ENCODE data around the gene CFAP20DC. TPM values are rescaled to one million over a fixed set of nuclear protein-coding genes. Genes with fewer than 3 reads are reported as not detected.

CFAP20DC gene
- total and polyA plus RNA-seq, 2 of the 13 experiments (the other 11 are each of a cell fraction or from before 2014, with no cell fraction given): not detected

GRCh38 chr3:58857402-58857801 lies 192.4 kb downstream of the CFAP20DC start:
- FAIRE-seq (no peak), ATAC-seq (no peak), DNase-seq (ENCODE audit: low spot score) (no peak)
- intact Hi-C loops (cut with micrococcal nuclease; ENCODE audit: unreplicated experiment) (no loop called here), in situ Hi-C loops (cut with HindIII; ENCODE audit: extremely low pct_ligation_motif_present, low pct_unique_long_range_greater_than_20kb) (no loop called here)
- ChIA-PET CTCF (ENCODE audit: low intra/inter-chr PET ratio, low total read pairs) (no interaction called here), POLR2A (no interaction called here)
- BruUV-seq (replicated peaks): no TSS peak
- Histone ChIP-seq H3K36me3 (replicated peaks in 1 of 2; ENCODE audit: control insufficient read depth in 1 of 2, insufficient read depth in 2 of 2, low read length in 2 of 2) (no peaks in the 10 kb centered on the region), H3K9me3 (ENCODE audit: low read length) (no peaks in the 10 kb centered on the region), H3K4me1 (ENCODE audit: insufficient read depth, low read length) (no peaks in the 10 kb centered on the region), H3K4me2 (ENCODE audit: low read depth, low read length) (no peak overlapping the region), H3K27ac (ENCODE audit: extremely low read length, insufficient read depth, low read length) (no peak overlapping the region), H4K20me1 (ENCODE audit: insufficient read depth, low read length) (no peaks in the 10 kb centered on the region), H3K27me3 (ENCODE audit: control insufficient read depth in 1 of 2, insufficient read depth in 2 of 2, low read length in 2 of 2) (no peaks in the 10 kb centered on the region), H3K9ac (ENCODE audit: insufficient read depth, low read depth, low read length) (no peak overlapping the region), H2AFZ (ENCODE audit: low read length) (no peak overlapping the region), H3K4me3 (replicated peaks in 1 of 3; ENCODE audit: insufficient read depth in 1 of 3, low read depth in 2 of 3, low read length in 3 of 3) (no peak overlapping the region), H3K79me2 (ENCODE audit: insufficient read depth, low read length) (no peaks in the 10 kb centered on the region)
- TF ChIP-seq TP53 (CRISPR knock-in tag; conservative IDR thresholded peaks at IDR 0.05): no peak
- no peak for TF ChIP-seq AHDC1 (CRISPR knock-in tag; IDR thresholded peaks at IDR 0.05; ENCODE audit: borderline replicate concordance)
- no peak for TF ChIP-seq ZMYM4 (CRISPR knock-in tag; IDR thresholded peaks at IDR 0.05)
- TF ChIP-seq ZNF776 (CRISPR knock-in tag; IDR thresholded peaks at IDR 0.05): no peak
- no peak for TF ChIP-seq FOXA3 (CRISPR knock-in tag; IDR thresholded peaks at IDR 0.05)
- no peak for TF ChIP-seq ZSCAN22 (CRISPR knock-in tag; IDR thresholded peaks at IDR 0.05)
- TF ChIP-seq DPF2 (CRISPR knock-in tag; IDR thresholded peaks at IDR 0.05; ENCODE audit: borderline replicate concordance, low read depth): no peak
- no peak for TF ChIP-seq SMARCE1 (IDR thresholded peaks at IDR 0.05; ENCODE audit: borderline replicate concordance)
- no peak for TF ChIP-seq SATB2 (CRISPR knock-in tag; IDR thresholded peaks at IDR 0.05)
- no peak for TF ChIP-seq BHLHE40 (IDR thresholded peaks at IDR 0.05; ENCODE audit: low read length)
- TF ChIP-seq SPEN (CRISPR knock-in tag; IDR thresholded peaks at IDR 0.05; ENCODE audit: low read depth): no peak
- no peak for TF ChIP-seq MLXIP (CRISPR knock-in tag; IDR thresholded peaks at IDR 0.05; ENCODE audit: borderline replicate concordance)
- no peak for TF ChIP-seq ZMAT3 (CRISPR knock-in tag; conservative IDR thresholded peaks at IDR 0.05)
- no peak for TF ChIP-seq ZNF562 (CRISPR knock-in tag; IDR thresholded peaks at IDR 0.05; ENCODE audit: borderline replicate concordance)
- no peak for TF ChIP-seq MAFG (CRISPR knock-in tag; IDR thresholded peaks at IDR 0.05)
- no peak for TF ChIP-seq SYNCRIP (IDR thresholded peaks at IDR 0.05; ENCODE audit: insufficient read depth, low read depth, low read length)
- TF ChIP-seq HNRNPH1 (optimal IDR thresholded peaks at IDR 0.05; ENCODE audit: low read depth, low read length): no peak
- TF ChIP-seq ZNF670 (CRISPR knock-in tag; IDR thresholded peaks at IDR 0.05; ENCODE audit: borderline replicate concordance): no peak
- TF ChIP-seq YEATS2 (CRISPR knock-in tag; IDR thresholded peaks at IDR 0.05; ENCODE audit: borderline replicate concordance): no peak
- TF ChIP-seq JDP2 (CRISPR knock-in tag; IDR thresholded peaks at IDR 0.05; ENCODE audit: borderline replicate concordance): no peak
- 0% methylated on average over 1 of the region's 1 CpG for WGBS (ENCODE audit: low lambda C conversion rate)

Data from HepG2 (cell line).